Stimulated activated CD8-positive, alpha-beta memory T cell treated with anti-CD3 and anti-CD28 coated beads, Interleukin-12 subunit alpha, Interleukin-12 subunit beta, amount 100 ng/mL, for 4 hours (primary cell): Measurements from ENCODE around the gene RAVER1.
A peak's percentile ranks its signal among the peaks of the same experiment; 100 is the strongest.
"Not testable (repeated sequence)": the region's sequence is repeated elsewhere in the genome, so short reads cannot be mapped to it uniquely, and the experiment has no call there.

Experiments used
- DNase-seq: peaks from one replicate; pipeline ENCODE4 v3.0.0-alpha.2; 2020; ENCODE audit warnings: low read depth

Gene RAVER1

GRCh38 chr19:10344780-10345179 lies 11.5 kb upstream of the RAVER1 start:
- no peak for DNase-seq

GRCh38 chr19:10343495-10343894 lies 10.2 kb upstream of the RAVER1 start:
- DNase-seq = no peak

- DNase-seq = no peak
These were observed 6.6 kb upstream of the RAVER1 start for GRCh38 chr19:10339977-10340376.

- DNase-seq = peak; percentile 44
These were observed 6.1 kb upstream of the RAVER1 start, which contains the start of gene ICAM3 for GRCh38 chr19:10339380-10339960. Gene ICAM3 (minus strand): TSS chr19:10339624. CDS start chr19:10339614, 10 bp downstream.

GRCh38 chr19:10338940-10339339 lies 5.6 kb upstream of the RAVER1 start:
- DNase-seq = no peak

GRCh38 chr19:10336725-10337124 lies 3.4 kb upstream of the RAVER1 start:
- not testable (repeated sequence) for DNase-seq

GRCh38 chr19:10335352-10335985 lies 2.1 kb upstream of the RAVER1 start:
- no peak for DNase-seq

- DNase-seq = no peak
These were observed 1.4 kb upstream of the RAVER1 start for GRCh38 chr19:10334588-10335351.

GRCh38 chr19:10333758-10334587 lies 644 bp upstream of the RAVER1 start:
- no peak for DNase-seq

GRCh38 chr19:10332158-10332964 lies 968 bp downstream of the RAVER1 start:
- DNase-seq = no peak

GRCh38 chr19:10329555-10329954 lies 3.8 kb downstream of the RAVER1 start:
- DNase-seq = no peak

- no peak for DNase-seq
These were observed 4.5 kb downstream of the RAVER1 start for GRCh38 chr19:10328558-10329429.

GRCh38 chr19:10327793-10328192 lies 5.5 kb downstream of the RAVER1 start:
- DNase-seq = no peak

- DNase-seq = no peak
These were observed 7.6 kb downstream of the RAVER1 start for GRCh38 chr19:10325732-10326131.

- no peak for DNase-seq
These were observed 11.2 kb downstream of the RAVER1 start for GRCh38 chr19:10321874-10322835.

GRCh38 chr19:10321417-10321797 lies 11.9 kb downstream of the RAVER1 start:
- no peak for DNase-seq

- no peak for DNase-seq
These were observed 12.5 kb downstream of the RAVER1 start for GRCh38 chr19:10320602-10321416.
